Tongue (tissue), 2 donors: ENCODE measurements around the gene NTM. TPM values are rescaled to one million over a fixed set of nuclear protein-coding genes. Genes with fewer than 3 reads are reported as not detected.

Experiments
- DNase-seq: peaks from one replicate; pipeline ENCODE4 v3.0.0-alpha.2; 2015
- total RNA-seq: library from RNA; depleted of rRNA; stranded (reverse); fragments of >200 nt; gene quantifications from one replicate; pipeline ENCODE4 v1.2.3, GENCODE V29; 2014

NTM gene
- total RNA-seq, 1 donor from 2014 or later = 12.1 TPM

- no peak for DNase-seq
Observed at GRCh38 chr11:132154781-132155180, 784.4 kb downstream of the NTM start.

- DNase-seq = no peak
Observed at GRCh38 chr11:132158091-132158490, 787.7 kb downstream of the NTM start.

- DNase-seq = no peak
Observed at GRCh38 chr11:132158696-132159095, 788.3 kb downstream of the NTM start.

- DNase-seq = no peak
Observed at GRCh38 chr11:132161403-132162078, 791.1 kb downstream of the NTM start.

GRCh38 chr11:132168344-132168981 lies 798.0 kb downstream of the NTM start:
- no peak for DNase-seq

- DNase-seq = no peak
Observed at GRCh38 chr11:132171031-132171430, 800.6 kb downstream of the NTM start.

GRCh38 chr11:132174362-132175255 lies 804.2 kb downstream of the NTM start:
- no peak for DNase-seq

GRCh38 chr11:132177106-132177505 lies 806.7 kb downstream of the NTM start:
- DNase-seq = peak; percentile 75

- no peak for DNase-seq
Observed at GRCh38 chr11:132184079-132184478, 813.7 kb downstream of the NTM start.

GRCh38 chr11:132185726-132186592 lies 815.5 kb downstream of the NTM start:
- DNase-seq = no peak

- no peak for DNase-seq
Observed at GRCh38 chr11:132186699-132187098, 816.3 kb downstream of the NTM start.

- DNase-seq = no peak
Observed at GRCh38 chr11:132187386-132187785, 817.0 kb downstream of the NTM start.

- DNase-seq = no peak
Observed at GRCh38 chr11:132187814-132188213, 817.4 kb downstream of the NTM start.

- no peak for DNase-seq
Observed at GRCh38 chr11:132196928-132197327, 826.5 kb downstream of the NTM start.

- no peak for DNase-seq
Observed at GRCh38 chr11:132200353-132200936, 830.0 kb downstream of the NTM start.

GRCh38 chr11:132202621-132203020 lies 832.2 kb downstream of the NTM start:
- DNase-seq = no peak

GRCh38 chr11:132205006-132205405 lies 834.6 kb downstream of the NTM start:
- no peak for DNase-seq

GRCh38 chr11:132205496-132205895 lies 835.1 kb downstream of the NTM start:
- no peak for DNase-seq

GRCh38 chr11:132206993-132207392 lies 836.6 kb downstream of the NTM start:
- no peak for DNase-seq

- no peak for DNase-seq
Observed at GRCh38 chr11:132208477-132209055, 838.2 kb downstream of the NTM start.

- DNase-seq = no peak
Observed at GRCh38 chr11:132211479-132211878, 841.1 kb downstream of the NTM start.
